ENCODE data around the gene KLHL36. TPM values are rescaled to one million over a fixed set of nuclear protein-coding genes. Genes with fewer than 3 reads are reported as not detected.

Gene KLHL36
- total RNA-seq, 1 donor from 2014 or later, result 78.5 TPM

- no peaks in the 10 kb centered on the region for H3K36me3 ChIP-seq (ENCODE audit: control insufficient read depth, insufficient read depth, low read length)
- peak overlapping the region; percentile 79 for H3K4me3 ChIP-seq (ENCODE audit: low read depth, low read length)
- DNase-seq (ENCODE audit: low read depth), result no peak
- TF ChIP-seq CTCF (IDR thresholded peaks at IDR 0.05; ENCODE audit: insufficient read depth, low read length, poor library complexity, severe bottlenecking), result no peak
- H3K27me3 ChIP-seq (ENCODE audit: control insufficient read depth, insufficient read depth, low read length), result no peaks in the 10 kb centered on the region
These were observed 52.4 kb downstream of the KLHL36 start for GRCh38 chr16:84700446-84701300.

- Histone ChIP-seq H3K36me3 (ENCODE audit: control insufficient read depth, insufficient read depth, low read length) (no peaks in the 10 kb centered on the region), H3K4me3 (ENCODE audit: low read depth, low read length) (no peak overlapping the region), H3K27me3 (ENCODE audit: control insufficient read depth, insufficient read depth, low read length) (no peaks in the 10 kb centered on the region)
- no peak for DNase-seq (ENCODE audit: low read depth)
- TF ChIP-seq CTCF (IDR thresholded peaks at IDR 0.05; ENCODE audit: insufficient read depth, low read length, poor library complexity, severe bottlenecking), result no peak
These were observed 55.4 kb downstream of the KLHL36 start for GRCh38 chr16:84703681-84704080.

DNA sequence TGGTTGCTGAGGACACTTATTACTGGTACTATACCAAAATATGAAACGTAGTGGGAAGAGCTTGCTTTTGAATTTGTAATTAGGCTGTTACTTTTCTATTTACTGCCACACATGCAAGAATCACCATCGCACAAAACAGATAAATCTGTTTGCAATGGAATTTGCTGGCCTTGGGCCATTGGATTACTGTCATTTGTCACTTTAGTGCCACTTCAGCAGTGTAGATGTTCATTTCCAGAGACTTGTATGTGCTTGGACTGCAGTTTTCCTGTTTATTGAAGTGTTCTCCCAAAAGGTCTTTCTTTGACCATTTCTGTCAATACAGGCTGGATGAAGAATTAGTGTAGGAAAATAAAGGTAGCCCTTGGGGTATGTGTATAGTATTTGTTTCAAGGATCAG lies 55.9 kb downstream of the KLHL36 start:
- TF ChIP-seq CTCF (IDR thresholded peaks at IDR 0.05; ENCODE audit: insufficient read depth, low read length, poor library complexity, severe bottlenecking), result no peak
- Histone ChIP-seq H3K27me3 (ENCODE audit: control insufficient read depth, insufficient read depth, low read length) (no peaks in the 10 kb centered on the region), H3K4me3 (ENCODE audit: low read depth, low read length) (no peak overlapping the region), H3K36me3 (ENCODE audit: control insufficient read depth, insufficient read depth, low read length) (no peaks in the 10 kb centered on the region)
- DNase-seq (ENCODE audit: low read depth), result no peak

GRCh38 chr16:84706856-84707255 lies 58.5 kb downstream of the KLHL36 start:
- Histone ChIP-seq H3K36me3 (ENCODE audit: control insufficient read depth, insufficient read depth, low read length) (no peaks in the 10 kb centered on the region), H3K4me3 (ENCODE audit: low read depth, low read length) (no peak overlapping the region), H3K27me3 (ENCODE audit: control insufficient read depth, insufficient read depth, low read length) (no peaks in the 10 kb centered on the region)
- TF ChIP-seq CTCF (IDR thresholded peaks at IDR 0.05; ENCODE audit: insufficient read depth, low read length, poor library complexity, severe bottlenecking), result no peak
- no peak for DNase-seq (ENCODE audit: low read depth)

- H3K27me3 ChIP-seq (ENCODE audit: control insufficient read depth, insufficient read depth, low read length), result no peaks in the 10 kb centered on the region
- TF ChIP-seq CTCF (IDR thresholded peaks at IDR 0.05; ENCODE audit: insufficient read depth, low read length, poor library complexity, severe bottlenecking), result no peak
- no peak overlapping the region for H3K4me3 ChIP-seq (ENCODE audit: low read depth, low read length)
- H3K36me3 ChIP-seq (ENCODE audit: control insufficient read depth, insufficient read depth, low read length), result no peaks in the 10 kb centered on the region
- DNase-seq (ENCODE audit: low read depth), result no peak
These were observed 61.3 kb downstream of the KLHL36 start for GRCh38 chr16:84709609-84710008.

- no peaks in the 10 kb centered on the region for H3K36me3 ChIP-seq (ENCODE audit: control insufficient read depth, insufficient read depth, low read length)
- no peak overlapping the region for H3K4me3 ChIP-seq (ENCODE audit: low read depth, low read length)
- TF ChIP-seq CTCF (IDR thresholded peaks at IDR 0.05; ENCODE audit: insufficient read depth, low read length, poor library complexity, severe bottlenecking), result no peak
- no peaks in the 10 kb centered on the region for H3K27me3 ChIP-seq (ENCODE audit: control insufficient read depth, insufficient read depth, low read length)
- DNase-seq (ENCODE audit: low read depth), result no peak
These were observed 62.4 kb downstream of the KLHL36 start for GRCh38 chr16:84710686-84711085.

All from kidney epithelial cell (primary cell).